Skeletal muscle satellite cell (primary cell): ENCODE measurements around the gene OR1A1.
"Not testable (repeated sequence)": the region's sequence is repeated elsewhere in the genome, so short reads cannot be mapped to it uniquely, and the experiment has no call there.

Experiments used
- H3K27me3 ChIP-seq: 2 replicates; pipeline ENCODE4 v1.7.0; 2013; ENCODE audit warnings: low read length; ENCODE audit not compliant: control insufficient read depth, insufficient read depth
- H3K36me3 ChIP-seq: 2 replicates; pipeline ENCODE4 v1.7.0; 2013; ENCODE audit warnings: mild to moderate bottlenecking, control low read depth, low read length; ENCODE audit not compliant: insufficient read depth
- H3K4me1 ChIP-seq: 2 replicates; pipeline ENCODE4 v1.7.0; 2013; ENCODE audit warnings: low read length; ENCODE audit not compliant: control insufficient read depth, insufficient read depth
- H3K4me2 ChIP-seq: 2 replicates; pipeline ENCODE4 v1.7.0; 2013; ENCODE audit warnings: mild to moderate bottlenecking, low read length
- H3K4me3 ChIP-seq: 2 replicates; pipeline ENCODE4 v1.7.0; 2013; ENCODE audit warnings: low read length
- H3K9ac ChIP-seq: 2 replicates; pipeline ENCODE4 v1.7.0; 2013; ENCODE audit warnings: mild to moderate bottlenecking, low read depth, low read length, moderate library complexity
- H3K9me3 ChIP-seq: replicated peaks from 2 replicates; pipeline ENCODE4 v1.7.0; 2013; ENCODE audit warnings: mild to moderate bottlenecking, control low read depth, low read length

The OR1A1 gene

GRCh38 chr17:3238685-3239084 is 31.2 kb downstream of the OR1A1 start:
- H3K4me1 ChIP-seq, H3K4me3 ChIP-seq, H3K27me3 ChIP-seq, H3K9ac ChIP-seq, H3K36me3 ChIP-seq, H3K4me2 ChIP-seq, H3K9me3 ChIP-seq: not testable (repeated sequence)

DNA sequence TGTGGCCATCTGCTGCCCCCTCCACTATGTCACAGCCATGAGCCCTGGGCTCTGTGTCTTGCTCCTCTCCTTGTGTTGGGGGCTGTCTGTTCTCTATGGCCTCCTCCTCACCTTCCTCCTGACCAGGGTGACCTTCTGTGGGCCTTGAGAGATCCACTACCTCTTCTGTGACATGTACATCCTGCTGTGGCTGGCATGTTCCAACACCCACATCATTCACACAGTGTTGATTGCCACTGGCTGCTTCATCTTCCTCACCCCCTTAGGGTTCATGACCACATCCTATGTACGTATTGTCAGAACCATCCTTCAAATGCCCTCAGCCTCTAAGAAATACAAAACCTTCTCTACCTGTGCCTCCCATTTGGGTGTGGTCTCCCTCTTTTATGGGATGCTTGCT is 33.6 kb downstream of the OR1A1 start:
- not testable (repeated sequence) for H3K9ac ChIP-seq, H3K4me1 ChIP-seq, H3K36me3 ChIP-seq, H3K27me3 ChIP-seq, H3K9me3 ChIP-seq, H3K4me3 ChIP-seq, H3K4me2 ChIP-seq

- H3K4me2 ChIP-seq, H3K9ac ChIP-seq, H3K9me3 ChIP-seq, H3K4me1 ChIP-seq, H3K36me3 ChIP-seq, H3K4me3 ChIP-seq, H3K27me3 ChIP-seq: not testable (repeated sequence)
These were observed 37.4 kb downstream of the OR1A1 start for GRCh38 chr17:3244841-3245240.

- not testable (repeated sequence) for H3K9ac ChIP-seq, H3K36me3 ChIP-seq, H3K4me2 ChIP-seq, H3K27me3 ChIP-seq, H3K4me3 ChIP-seq, H3K9me3 ChIP-seq, H3K4me1 ChIP-seq
These were observed 41.5 kb downstream of the OR1A1 start for GRCh38 chr17:3249013-3249412.

- H3K4me2 ChIP-seq: no peak overlapping the region
- H3K4me3 ChIP-seq: no peak overlapping the region
- no peaks in the 10 kb centered on the region for H3K9me3 ChIP-seq
These were observed 49.1 kb downstream of the OR1A1 start for GRCh38 chr17:3256575-3256974.

DNA sequence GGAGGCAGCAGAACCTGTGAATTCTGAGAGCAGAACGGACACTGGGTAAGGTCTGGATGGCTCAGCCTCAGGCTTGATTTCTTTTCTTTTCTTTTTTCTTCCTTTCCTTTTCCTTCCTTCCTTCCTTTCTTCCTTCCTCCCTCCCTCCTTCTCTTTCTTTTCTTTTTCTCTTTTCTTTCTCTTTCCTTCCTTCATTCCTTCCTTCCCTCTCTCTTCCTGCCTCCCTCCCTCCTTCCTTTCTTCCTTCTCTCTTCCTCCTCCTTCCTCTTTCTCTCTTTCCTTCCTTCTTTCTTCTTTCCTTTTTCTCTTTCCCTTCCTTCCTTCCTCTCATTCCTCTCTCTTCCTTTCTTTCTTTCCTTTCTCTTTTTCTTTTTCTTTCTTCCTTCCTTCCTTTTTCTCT is 52.7 kb downstream of the OR1A1 start:
- H3K9ac ChIP-seq: no peak overlapping the region
- no peaks in the 10 kb centered on the region for H3K9me3 ChIP-seq
- no peak overlapping the region for H3K4me2 ChIP-seq
- no peaks in the 10 kb centered on the region for H3K4me1 ChIP-seq
- H3K4me3 ChIP-seq: no peak overlapping the region
- H3K36me3 ChIP-seq: no peaks in the 10 kb centered on the region
- H3K27me3 ChIP-seq: no peaks in the 10 kb centered on the region

More at GRCh38 chr17:3256575-3256974, 49.1 kb downstream of the OR1A1 start:
- no peaks in the 10 kb centered on the region for H3K27me3 ChIP-seq
- H3K36me3 ChIP-seq: no peaks in the 10 kb centered on the region
- no peaks in the 10 kb centered on the region for H3K4me1 ChIP-seq
- H3K9ac ChIP-seq: no peak overlapping the region

- Histone ChIP-seq H3K4me3 (no peak overlapping the region), H3K9ac (no peak overlapping the region), H3K27me3 (no peaks in the 10 kb centered on the region), H3K4me1 (no peaks in the 10 kb centered on the region), H3K4me2 (no peak overlapping the region), H3K9me3 (no peaks in the 10 kb centered on the region), H3K36me3 (no peaks in the 10 kb centered on the region)
These were observed 53.1 kb downstream of the OR1A1 start for GRCh38 chr17:3260600-3260999.
